ENCODE results near the gene BDNF. TPM values are rescaled to one million over a fixed set of nuclear protein-coding genes. Genes with fewer than 3 reads are reported as not detected.

BDNF gene
- 2.7 and 16.0 TPM in 2 replicates for total RNA-seq

DNA sequence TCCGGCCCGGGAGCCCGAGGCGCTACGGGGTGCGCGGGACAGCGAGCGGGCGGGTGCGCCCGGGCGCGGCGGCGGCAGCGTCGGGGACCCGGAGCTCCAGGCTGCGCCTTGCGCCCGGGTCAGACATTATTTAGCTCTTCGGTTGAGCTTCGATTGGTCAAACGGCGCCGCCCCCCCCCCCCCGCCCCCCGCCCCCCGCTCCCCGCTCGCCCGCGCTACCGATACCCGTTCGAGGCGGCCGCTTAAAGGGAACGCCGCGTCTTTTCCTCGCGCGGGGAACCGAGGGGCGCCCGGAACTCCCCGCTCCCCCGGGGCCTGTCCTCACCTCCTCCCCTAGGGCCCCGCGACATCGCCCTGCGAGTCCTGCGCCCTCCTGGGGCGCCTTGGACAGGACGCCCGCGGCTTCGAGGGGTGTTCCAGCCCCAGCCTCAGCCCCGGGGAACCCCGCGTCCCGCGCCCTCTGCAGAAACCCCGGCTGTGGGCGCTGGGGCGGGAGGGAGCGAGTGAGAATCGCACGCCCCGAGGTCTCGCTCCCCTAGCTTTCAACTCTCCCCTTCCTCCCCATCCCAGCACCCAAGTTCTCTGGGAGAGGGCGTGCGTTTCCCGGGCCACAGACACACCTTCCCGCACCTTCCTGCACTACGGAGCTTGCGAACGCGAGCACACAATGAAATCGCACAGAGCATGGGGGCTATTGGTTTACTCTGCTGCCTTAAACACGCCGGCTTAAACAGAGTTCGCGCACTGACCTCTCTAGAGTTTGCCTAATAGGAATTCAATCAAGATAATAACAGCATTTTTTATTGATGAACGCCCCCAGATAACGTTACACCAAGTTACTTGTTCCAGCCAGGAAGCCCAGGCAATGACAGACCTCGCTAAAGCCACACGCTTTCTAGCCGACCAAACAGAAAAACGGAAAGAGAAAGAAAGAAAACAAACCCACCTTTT is at the start of gene BDNF:
BDNF (minus strand) TSS at position 105 of the 951 bp plus-strand sequence. CDS start 41,891 bp downstream, outside the sequence.

Other genes starting within 250 kb of the BDNF start
- 8.7 and 11.8 TPM in 2 replicates for gene LGR4, start 227.7 kb downstream of the BDNF start, total RNA-seq
- 41.5 and 46.0 TPM in 2 replicates for gene LIN7C, start 193.7 kb downstream of the BDNF start, total RNA-seq

Data from endothelial cell of coronary artery (primary cell).